K562 (cell line): ENCODE results near the gene ENKD1. TPM values are rescaled to one million over a fixed set of nuclear protein-coding genes. Genes with fewer than 3 reads are reported as not detected.

Source experiments
- CC2D1A ChIP-seq: fragments of 450-650 bp; IDR thresholded peaks from 2 replicates; pipeline ENCODE4 v1.6.1; 2017; ENCODE audit warnings: mild to moderate bottlenecking
- CGGBP1 ChIP-seq: fragments of 250-450 bp; sonication (Bioruptor Pico); IDR thresholded peaks from 2 replicates; pipeline ENCODE4 v1.9.0; 2021; ENCODE audit warnings: mild to moderate bottlenecking
- HSF4 ChIP-seq: fragments of 250-450 bp; sonication (Bioruptor Pico); IDR thresholded peaks from 2 replicates; pipeline ENCODE4 v2.1.2; 2022; ENCODE audit warnings: mild to moderate bottlenecking, moderate library complexity, borderline replicate concordance
- polyA plus RNA-seq, 8 experiments: library from polyadenylated mRNA; depleted of rRNA in 4 of 8; stranded (reverse) in 5 of 8; unstranded in 3 of 8; fragments of >200 nt; fragmentation: Nextera tagmentation in 2 of 8; fragmentation: Illumina TruSeq in 1 of 8; extraction: Ambion mirVana in 2 of 8; extraction: Trizol in 1 of 8; gene quantifications; 2 replicates each; pipeline versions ENCODE4 v1.2.1 to v1.2.3, GENCODE V29; 2011 to 2014; ENCODE audit warnings: inconsistent platforms in 1 of 8, missing spikeins in 1 of 8
- total RNA-seq, 7 experiments: library from RNA; depleted of rRNA in 6 of 7; stranded (reverse); fragments of >200 nt in 6 of 7; fragmentation: Illumina TruSeq in 2 of 7; extraction: Trizol in 2 of 7; gene quantifications; 2 replicates each; pipeline versions ENCODE4 v1.2.1 to v1.2.3, GENCODE V29; 2011 to 2021; ENCODE audit warnings: low replicate concordance in 1 of 7
- TF ChIP-seq, protein P1 (sequence below): fragments of 450-650 bp; formaldehyde crosslinking; IDR thresholded peaks from 2 replicates; pipeline ENCODE4 v1.4.0; 2022; ENCODE audit warnings: mild to moderate bottlenecking, moderate library complexity
- TF ChIP-seq, protein P2 (sequence below): fragments of 250-450 bp; sonication (Bioruptor Pico); IDR thresholded peaks from 2 replicates; pipeline ENCODE4 v1.5.0; 2021
- TF ChIP-seq, protein P3 (sequence below): fragments of 450-650 bp; formaldehyde crosslinking; IDR thresholded peaks from 2 replicates; pipeline ENCODE4 v1.4.0; 2020; ENCODE audit warnings: mild to moderate bottlenecking, moderate library complexity

Gene ENKD1
- total and polyA plus RNA-seq, 9 of the 15 experiments (the other 6 are each of a cell fraction or from before 2014, with no cell fraction given): 1.1 to 26.9 (median 8.3) TPM

DNA sequence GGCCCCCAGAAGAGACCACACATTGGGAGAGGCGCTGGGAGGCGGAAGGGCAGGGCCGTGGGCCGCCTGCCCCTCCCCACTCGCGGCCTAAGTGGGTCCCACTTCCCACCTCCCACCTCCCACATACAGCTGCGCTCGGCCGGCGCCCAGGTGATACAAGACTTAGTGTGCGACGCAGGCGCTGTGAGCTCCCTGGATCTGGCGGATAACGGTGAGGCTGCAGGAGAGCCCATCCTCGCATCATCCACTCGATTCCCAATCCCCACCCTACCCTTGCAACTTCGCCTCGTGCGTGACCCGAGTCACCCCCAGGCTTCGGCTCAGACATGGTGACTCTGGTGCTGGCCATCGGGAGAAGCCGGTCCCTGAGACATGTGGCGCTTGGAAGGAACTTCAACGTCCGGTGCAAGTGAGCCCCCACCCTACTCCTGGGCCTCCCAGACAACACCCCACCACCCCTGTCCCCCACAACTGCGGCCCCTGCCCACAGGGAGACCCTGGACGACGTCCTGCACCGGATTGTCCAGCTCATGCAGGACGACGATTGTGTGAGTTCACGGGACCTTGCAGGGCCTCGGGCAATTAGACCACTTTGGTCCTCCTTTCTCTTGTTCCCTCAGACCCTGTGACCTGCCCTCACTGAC is 17.7 kb downstream of the ENKD1 start (continued):
- TF ChIP-seq CGGBP1 (CRISPR knock-in tag) (no peak), HSF4 (no peak), CC2D1A (no peak)
- TF ChIP-seq, protein P1, sequence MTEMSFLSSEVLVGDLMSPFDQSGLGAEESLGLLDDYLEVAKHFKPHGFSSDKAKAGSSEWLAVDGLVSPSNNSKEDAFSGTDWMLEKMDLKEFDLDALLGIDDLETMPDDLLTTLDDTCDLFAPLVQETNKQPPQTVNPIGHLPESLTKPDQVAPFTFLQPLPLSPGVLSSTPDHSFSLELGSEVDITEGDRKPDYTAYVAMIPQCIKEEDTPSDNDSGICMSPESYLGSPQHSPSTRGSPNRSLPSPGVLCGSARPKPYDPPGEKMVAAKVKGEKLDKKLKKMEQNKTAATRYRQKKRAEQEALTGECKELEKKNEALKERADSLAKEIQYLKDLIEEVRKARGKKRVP: no peak
- TF ChIP-seq, protein P2, sequence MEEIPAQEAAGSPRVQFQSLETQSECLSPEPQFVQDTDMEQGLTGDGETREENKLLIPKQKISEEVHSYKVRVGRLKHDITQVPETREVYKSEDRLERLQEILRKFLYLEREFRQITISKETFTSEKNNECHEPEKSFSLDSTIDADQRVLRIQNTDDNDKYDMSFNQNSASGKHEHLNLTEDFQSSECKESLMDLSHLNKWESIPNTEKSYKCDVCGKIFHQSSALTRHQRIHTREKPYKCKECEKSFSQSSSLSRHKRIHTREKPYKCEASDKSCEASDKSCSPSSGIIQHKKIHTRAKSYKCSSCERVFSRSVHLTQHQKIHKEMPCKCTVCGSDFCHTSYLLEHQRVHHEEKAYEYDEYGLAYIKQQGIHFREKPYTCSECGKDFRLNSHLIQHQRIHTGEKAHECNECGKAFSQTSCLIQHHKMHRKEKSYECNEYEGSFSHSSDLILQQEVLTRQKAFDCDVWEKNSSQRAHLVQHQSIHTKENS: no peak
- TF ChIP-seq, protein P3, sequence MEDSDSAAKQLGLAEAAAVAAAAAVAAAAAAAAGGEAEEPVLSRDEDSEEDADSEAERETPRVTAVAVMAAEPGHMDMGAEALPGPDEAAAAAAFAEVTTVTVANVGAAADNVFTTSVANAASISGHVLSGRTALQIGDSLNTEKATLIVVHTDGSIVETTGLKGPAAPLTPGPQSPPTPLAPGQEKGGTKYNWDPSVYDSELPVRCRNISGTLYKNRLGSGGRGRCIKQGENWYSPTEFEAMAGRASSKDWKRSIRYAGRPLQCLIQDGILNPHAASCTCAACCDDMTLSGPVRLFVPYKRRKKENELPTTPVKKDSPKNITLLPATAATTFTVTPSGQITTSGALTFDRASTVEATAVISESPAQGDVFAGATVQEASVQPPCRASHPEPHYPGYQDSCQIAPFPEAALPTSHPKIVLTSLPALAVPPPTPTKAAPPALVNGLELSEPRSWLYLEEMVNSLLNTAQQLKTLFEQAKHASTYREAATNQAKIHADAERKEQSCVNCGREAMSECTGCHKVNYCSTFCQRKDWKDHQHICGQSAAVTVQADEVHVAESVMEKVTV: no peak
- TF ChIP-seq, all 486 proteins: peak for 0
